PC-9 (cell line): Measurements from ENCODE around the gene ADH5. TPM values are rescaled to one million over a fixed set of nuclear protein-coding genes. Genes with fewer than 3 reads are reported as not detected.

Source experiments
- BruUV-seq: library from RNA; stranded (reverse); fragments of 400-500 nt; replicated peaks from 2 replicates; lab custom pipeline; 2021; lab: Mats Ljungman, UMichigan
- CTCF ChIA-PET: fragments of 300-600 bp; sonication (Branson Sonifier 250); formaldehyde crosslinking; loops from one replicate; lab custom pipeline; 2022; ENCODE audit warnings: antibody characterized with exemption; lab: Charles Lee
- POLR2A ChIA-PET: fragments of 300-600 bp; sonication (Branson Sonifier 250); formaldehyde crosslinking; loops from one replicate; lab custom pipeline; 2022; ENCODE audit warnings: antibody characterized with exemption; ENCODE audit not compliant: unreplicated experiment; lab: Charles Lee
- DNase-seq, 2 experiments: peaks; one replicate each; pipeline versions ENCODE4 v3.0.0 to v3.0.0-alpha.2; 2015 to 2022; ENCODE audit warnings: mixed read lengths in 1 of 2
- H2AFZ ChIP-seq: fragments of 200-600 bp; sonication (generic); 2 replicates; pipeline ENCODE4 v1.8.1; 2017; ENCODE audit warnings: antibody characterized with exemption
- H3F3A ChIP-seq: fragments of 200-600 bp; sonication (generic); 2 replicates; pipeline ENCODE4 v1.8.1; 2017; ENCODE audit warnings: antibody characterized with exemption, mild to moderate bottlenecking, low read depth; ENCODE audit not compliant: insufficient read depth
- H3K27ac ChIP-seq: fragments of 200-600 bp; sonication (generic); 2 replicates; pipeline ENCODE4 v1.6.1; 2016; ENCODE audit warnings: mixed run types
- H3K27me3 ChIP-seq: fragments of 200-600 bp; sonication (generic); 2 replicates; pipeline ENCODE4 v1.6.1; 2016; ENCODE audit warnings: low read depth, mixed run types; ENCODE audit not compliant: insufficient read depth
- H3K36me3 ChIP-seq: fragments of 200-600 bp; sonication (generic); 2 replicates; pipeline ENCODE4 v1.6.1; 2016; ENCODE audit warnings: low read depth, mixed run types
- H3K4me1 ChIP-seq: fragments of 200-600 bp; sonication (generic); replicated peaks from 2 replicates; pipeline ENCODE4 v1.6.1; 2016; ENCODE audit warnings: mixed run types; ENCODE audit not compliant: insufficient read depth
- H3K4me2 ChIP-seq: fragments of 200-600 bp; sonication (generic); 2 replicates; pipeline ENCODE4 v1.6.1; 2017; ENCODE audit warnings: mixed run types
- H3K4me3 ChIP-seq: fragments of 200-600 bp; sonication (generic); 2 replicates; pipeline ENCODE4 v1.6.1; 2016; ENCODE audit warnings: mixed run types
- H3K79me2 ChIP-seq: fragments of 200-600 bp; sonication (generic); 2 replicates; pipeline ENCODE4 v1.6.1; 2017; ENCODE audit warnings: low read depth, mixed run types
- H3K9me2 ChIP-seq: fragments of 200-600 bp; sonication (generic); 2 replicates; pipeline ENCODE4 v1.8.1; 2017; ENCODE audit warnings: mild to moderate bottlenecking; ENCODE audit not compliant: insufficient read depth
- H3K9me3 ChIP-seq: fragments of 200-600 bp; sonication (generic); 2 replicates; pipeline ENCODE4 v1.8.1; 2016; ENCODE audit warnings: low read depth; ENCODE audit not compliant: insufficient read depth
- H4K20me1 ChIP-seq: fragments of 200-600 bp; sonication (generic); 2 replicates; pipeline ENCODE4 v1.8.1; 2017; ENCODE audit not compliant: insufficient read depth
- EZH2 ChIP-seq: fragments of 200-600 bp; sonication (generic); IDR thresholded peaks from 2 replicates; pipeline ENCODE4 v1.8.0; 2017; ENCODE audit warnings: antibody characterized with exemption, low read depth
- intact Hi-C: fragments of 100-400 bp; cut with micrococcal nuclease; formaldehyde crosslinking; loops from one replicate; pipeline ENCODE4 v1.10.0; 2022; ENCODE audit not compliant: unreplicated experiment
- total RNA-seq: library from RNA; stranded (reverse); gene quantifications from 2 replicates; pipeline ENCODE4 v1.2.3, GENCODE V29; 2021
- TF ChIP-seq, protein P1 (sequence below): fragments of 200-600 bp; sonication (generic); conservative IDR thresholded peaks from 2 replicates; pipeline ENCODE4 v1.6.1; 2017; ENCODE audit warnings: mixed run types, antibody characterized with exemption, mild to moderate bottlenecking, moderate library complexity

ADH5 gene
- total RNA-seq, 1 experiment from 2014 or later = 94.7 TPM

DNA sequence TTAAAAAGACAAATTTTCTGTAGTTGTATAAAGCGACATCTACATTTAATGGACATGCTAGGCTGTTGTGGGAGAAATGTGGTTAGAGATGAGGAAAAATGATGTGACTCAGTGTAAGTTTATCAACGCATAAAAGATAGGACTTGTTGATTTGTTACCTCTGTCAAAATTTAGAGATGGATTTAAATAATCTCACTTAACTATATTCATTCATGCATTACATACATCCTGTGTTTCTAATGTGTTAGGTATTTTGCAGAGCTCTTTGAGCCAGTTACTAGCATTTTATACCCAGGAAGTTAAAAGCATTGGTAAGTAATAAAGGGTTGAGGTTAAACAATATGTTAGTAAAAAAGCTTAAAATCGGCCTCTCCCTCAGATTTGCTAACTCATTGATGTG, 58.7 kb downstream of the ADH5 start:
- TF ChIP-seq, protein P1, sequence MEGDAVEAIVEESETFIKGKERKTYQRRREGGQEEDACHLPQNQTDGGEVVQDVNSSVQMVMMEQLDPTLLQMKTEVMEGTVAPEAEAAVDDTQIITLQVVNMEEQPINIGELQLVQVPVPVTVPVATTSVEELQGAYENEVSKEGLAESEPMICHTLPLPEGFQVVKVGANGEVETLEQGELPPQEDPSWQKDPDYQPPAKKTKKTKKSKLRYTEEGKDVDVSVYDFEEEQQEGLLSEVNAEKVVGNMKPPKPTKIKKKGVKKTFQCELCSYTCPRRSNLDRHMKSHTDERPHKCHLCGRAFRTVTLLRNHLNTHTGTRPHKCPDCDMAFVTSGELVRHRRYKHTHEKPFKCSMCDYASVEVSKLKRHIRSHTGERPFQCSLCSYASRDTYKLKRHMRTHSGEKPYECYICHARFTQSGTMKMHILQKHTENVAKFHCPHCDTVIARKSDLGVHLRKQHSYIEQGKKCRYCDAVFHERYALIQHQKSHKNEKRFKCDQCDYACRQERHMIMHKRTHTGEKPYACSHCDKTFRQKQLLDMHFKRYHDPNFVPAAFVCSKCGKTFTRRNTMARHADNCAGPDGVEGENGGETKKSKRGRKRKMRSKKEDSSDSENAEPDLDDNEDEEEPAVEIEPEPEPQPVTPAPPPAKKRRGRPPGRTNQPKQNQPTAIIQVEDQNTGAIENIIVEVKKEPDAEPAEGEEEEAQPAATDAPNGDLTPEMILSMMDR = no peak
- TF ChIP-seq EZH2 = no peak
- intact Hi-C loops = no loop called here
- H3K79me2 ChIP-seq = peaks cover 49% of the 10 kb centered on the region
- CTCF ChIA-PET = no interaction called here
- H4K20me1 ChIP-seq = no peaks in the 10 kb centered on the region; the same call in 1 of the 2 replicates
- no peak for DNase-seq
- no peaks in the 10 kb centered on the region; the same call in 1 of the 2 replicates for H3F3A ChIP-seq
- no peaks in the 10 kb centered on the region for H3K4me1 ChIP-seq
- H3K27ac ChIP-seq = no peak overlapping the region
- no TSS peak for BruUV-seq
- no peaks in the 10 kb centered on the region for H3K9me3 ChIP-seq
- no peak overlapping the region for H3K4me3 ChIP-seq
- POLR2A ChIA-PET = no interaction called here
- no peak overlapping the region for H2AFZ ChIP-seq
- H3K27me3 ChIP-seq = no peaks in the 10 kb centered on the region
- H3K36me3 ChIP-seq = no peaks in the 10 kb centered on the region
- H3K4me2 ChIP-seq = no peak overlapping the region
- H3K9me2 ChIP-seq = no peaks in the 10 kb centered on the region

DNA sequence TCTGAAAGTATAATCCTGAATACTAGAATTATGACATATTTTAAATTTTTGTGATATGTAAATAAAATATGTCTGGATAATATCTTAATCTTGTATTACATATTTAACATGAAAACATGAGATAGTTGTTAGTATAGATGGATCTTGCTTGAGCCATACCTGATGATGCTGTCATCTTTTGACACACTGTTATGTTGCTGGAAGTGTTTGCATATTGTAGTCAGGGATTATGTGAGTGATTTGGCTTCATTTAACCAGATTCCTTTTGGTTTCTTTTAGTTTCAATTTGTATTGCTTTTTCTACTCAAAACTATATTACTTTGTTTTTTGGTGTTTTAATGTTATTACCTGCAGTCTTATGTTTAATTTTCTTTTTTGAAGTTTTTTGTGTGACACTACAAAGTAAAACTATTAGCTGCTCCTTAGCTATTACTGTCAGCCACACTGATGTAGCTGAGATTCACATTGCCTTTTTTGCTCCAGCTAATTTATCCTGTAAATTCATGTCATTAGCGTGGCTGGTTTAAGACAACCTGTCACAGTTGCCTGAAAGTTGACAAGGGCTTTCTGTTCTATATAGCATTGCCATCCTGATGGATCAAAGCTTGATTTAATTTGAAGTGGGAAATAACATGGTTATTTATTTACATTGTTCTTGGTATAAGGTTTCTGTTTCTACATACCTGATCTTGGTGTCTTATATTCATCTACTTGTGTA, 59.4 kb downstream of the ADH5 start:
- H3K27me3 ChIP-seq = no peaks in the 10 kb centered on the region
- H3K4me1 ChIP-seq = no peaks in the 10 kb centered on the region
- no peaks in the 10 kb centered on the region for H3K9me2 ChIP-seq
- no peak overlapping the region for H2AFZ ChIP-seq
- intact Hi-C loops = no loop called here
- peaks cover 53% of the 10 kb centered on the region for H3K79me2 ChIP-seq
- H3K36me3 ChIP-seq = no peaks in the 10 kb centered on the region
- H4K20me1 ChIP-seq = no peaks in the 10 kb centered on the region; the same call in 1 of the 2 replicates
- no peak for TF ChIP-seq EZH2
- TF ChIP-seq, protein P1 = no peak
- BruUV-seq = no TSS peak
- CTCF ChIA-PET = no interaction called here
- H3F3A ChIP-seq = no peaks in the 10 kb centered on the region; the same call in 1 of the 2 replicates
- H3K4me2 ChIP-seq = no peak overlapping the region
- DNase-seq = no peak
- no peak overlapping the region for H3K27ac ChIP-seq
- POLR2A ChIA-PET = no interaction called here
- H3K4me3 ChIP-seq = no peak overlapping the region
- no peaks in the 10 kb centered on the region for H3K9me3 ChIP-seq

DNA sequence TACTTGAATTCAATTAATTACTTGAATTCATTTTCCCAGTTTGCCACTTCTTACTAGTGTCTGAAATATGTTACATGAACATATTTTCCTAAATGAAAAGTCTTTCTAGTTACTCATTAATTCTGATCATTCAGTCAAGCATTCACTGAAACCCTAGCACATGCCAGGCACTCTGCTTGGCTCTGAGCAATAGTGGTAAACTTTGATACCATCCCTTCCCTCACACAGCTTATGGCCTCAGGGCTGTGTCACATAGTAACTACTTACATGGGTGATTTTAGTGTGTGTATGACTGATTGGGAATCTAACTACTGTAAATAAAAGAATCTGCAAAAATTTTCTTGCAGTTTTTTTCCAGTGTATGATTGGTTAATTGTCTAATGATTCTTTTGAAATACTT, 60.4 kb downstream of the ADH5 start:
- Histone ChIP-seq H3K9me2 (no peaks in the 10 kb centered on the region), H3K36me3 (no peaks in the 10 kb centered on the region), H3K9me3 (no peaks in the 10 kb centered on the region), H3K79me2 (peaks cover 58% of the 10 kb centered on the region), H3K27ac (no peak overlapping the region), H3F3A (no peaks in the 10 kb centered on the region; the same call in 1 of the 2 replicates), H4K20me1 (no peaks in the 10 kb centered on the region; the same call in 1 of the 2 replicates), H3K4me3 (no peak overlapping the region), H3K4me2 (no peak overlapping the region), H3K4me1 (no peaks in the 10 kb centered on the region), H2AFZ (no peak overlapping the region), H3K27me3 (no peaks in the 10 kb centered on the region)
- no peak for DNase-seq
- BruUV-seq = no TSS peak
- intact Hi-C loops = no loop called here
- no peak for TF ChIP-seq EZH2
- TF ChIP-seq, protein P1 = no peak
- CTCF ChIA-PET = no interaction called here
- POLR2A ChIA-PET = no interaction called here
